GM13976 (cell line): ENCODE measurements around the gene PLEKHG3.

ENCODE experiments used
- DNase-seq: peaks from one replicate; pipeline ENCODE4 v3.0.0; 2012; ENCODE audit warnings: low spot score
- in situ Hi-C: fragments of 300-500 bp; cut with MboI; formaldehyde crosslinking; loops from one replicate; pipeline ENCODE4 v1.12.0; 2022; ENCODE audit warnings: low sequenced_read_pairs, mixed read lengths, inconsistent platforms; ENCODE audit not compliant: unreplicated experiment
- TF ChIP-seq, protein P1 (sequence below): IDR thresholded peaks from 2 replicates; pipeline ENCODE4 v1.5.1; 2012; ENCODE audit warnings: borderline replicate concordance, mild to moderate bottlenecking; ENCODE audit not compliant: insufficient read depth; ENCODE audit errors: extremely low read depth, missing control alignments, control extremely low read depth

Gene PLEKHG3

DNA sequence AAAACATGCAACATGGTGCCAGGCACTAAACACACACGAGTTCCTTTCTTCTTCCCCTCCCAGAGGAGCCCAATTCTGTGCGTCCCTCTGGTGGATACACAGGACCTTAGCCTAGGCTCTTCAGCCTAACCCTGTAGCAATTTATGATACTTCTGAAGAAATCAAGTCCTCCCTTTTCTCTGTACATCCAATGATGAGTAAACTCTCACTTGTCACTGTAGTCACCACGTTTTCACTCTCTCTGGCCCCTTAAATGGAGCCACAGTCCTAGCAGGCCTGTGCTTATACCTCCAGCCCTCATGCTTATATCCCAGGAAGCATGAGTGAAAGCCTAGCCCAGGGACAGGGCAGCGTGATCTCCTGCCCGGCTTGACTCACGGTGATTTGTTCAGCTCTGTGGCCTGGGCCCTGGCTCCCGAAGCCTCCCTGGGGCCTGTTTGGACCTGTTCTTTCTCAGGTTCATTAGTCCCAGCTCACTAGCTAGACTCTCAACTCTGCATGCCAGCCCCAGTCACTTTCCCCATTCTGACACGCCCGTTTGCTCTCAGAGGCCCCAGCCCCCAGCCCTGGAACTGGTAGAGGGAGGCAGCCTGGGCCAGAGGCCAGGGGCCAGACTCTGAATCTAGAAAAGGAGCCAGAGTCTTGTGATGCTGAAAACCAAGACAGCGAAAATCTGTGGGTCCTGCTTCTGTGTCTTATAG, 24.1 kb upstream of the PLEKHG3 start:
- DNase-seq = no peak
- TF ChIP-seq, protein P1, sequence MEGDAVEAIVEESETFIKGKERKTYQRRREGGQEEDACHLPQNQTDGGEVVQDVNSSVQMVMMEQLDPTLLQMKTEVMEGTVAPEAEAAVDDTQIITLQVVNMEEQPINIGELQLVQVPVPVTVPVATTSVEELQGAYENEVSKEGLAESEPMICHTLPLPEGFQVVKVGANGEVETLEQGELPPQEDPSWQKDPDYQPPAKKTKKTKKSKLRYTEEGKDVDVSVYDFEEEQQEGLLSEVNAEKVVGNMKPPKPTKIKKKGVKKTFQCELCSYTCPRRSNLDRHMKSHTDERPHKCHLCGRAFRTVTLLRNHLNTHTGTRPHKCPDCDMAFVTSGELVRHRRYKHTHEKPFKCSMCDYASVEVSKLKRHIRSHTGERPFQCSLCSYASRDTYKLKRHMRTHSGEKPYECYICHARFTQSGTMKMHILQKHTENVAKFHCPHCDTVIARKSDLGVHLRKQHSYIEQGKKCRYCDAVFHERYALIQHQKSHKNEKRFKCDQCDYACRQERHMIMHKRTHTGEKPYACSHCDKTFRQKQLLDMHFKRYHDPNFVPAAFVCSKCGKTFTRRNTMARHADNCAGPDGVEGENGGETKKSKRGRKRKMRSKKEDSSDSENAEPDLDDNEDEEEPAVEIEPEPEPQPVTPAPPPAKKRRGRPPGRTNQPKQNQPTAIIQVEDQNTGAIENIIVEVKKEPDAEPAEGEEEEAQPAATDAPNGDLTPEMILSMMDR = no peak
- in situ Hi-C loops = no loop called here

DNA sequence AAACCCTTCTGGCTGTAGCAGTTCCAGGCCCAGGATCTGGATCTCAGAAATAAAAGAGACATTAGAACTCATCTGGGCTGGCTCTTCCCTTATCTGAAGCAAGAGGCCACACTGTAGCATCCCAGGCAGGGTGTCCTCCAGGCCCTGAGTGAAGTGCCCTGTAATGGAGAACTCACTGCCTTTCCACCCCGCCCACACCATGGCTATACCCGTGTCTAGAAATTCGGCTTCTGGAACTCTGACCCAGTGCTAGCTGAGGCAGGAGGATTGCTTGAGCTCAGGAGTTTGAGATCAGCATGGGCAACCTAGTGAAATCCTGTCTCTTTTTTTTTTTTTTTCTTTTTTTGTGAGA, 23.5 kb upstream of the PLEKHG3 start:
- in situ Hi-C loops = no loop called here

DNA sequence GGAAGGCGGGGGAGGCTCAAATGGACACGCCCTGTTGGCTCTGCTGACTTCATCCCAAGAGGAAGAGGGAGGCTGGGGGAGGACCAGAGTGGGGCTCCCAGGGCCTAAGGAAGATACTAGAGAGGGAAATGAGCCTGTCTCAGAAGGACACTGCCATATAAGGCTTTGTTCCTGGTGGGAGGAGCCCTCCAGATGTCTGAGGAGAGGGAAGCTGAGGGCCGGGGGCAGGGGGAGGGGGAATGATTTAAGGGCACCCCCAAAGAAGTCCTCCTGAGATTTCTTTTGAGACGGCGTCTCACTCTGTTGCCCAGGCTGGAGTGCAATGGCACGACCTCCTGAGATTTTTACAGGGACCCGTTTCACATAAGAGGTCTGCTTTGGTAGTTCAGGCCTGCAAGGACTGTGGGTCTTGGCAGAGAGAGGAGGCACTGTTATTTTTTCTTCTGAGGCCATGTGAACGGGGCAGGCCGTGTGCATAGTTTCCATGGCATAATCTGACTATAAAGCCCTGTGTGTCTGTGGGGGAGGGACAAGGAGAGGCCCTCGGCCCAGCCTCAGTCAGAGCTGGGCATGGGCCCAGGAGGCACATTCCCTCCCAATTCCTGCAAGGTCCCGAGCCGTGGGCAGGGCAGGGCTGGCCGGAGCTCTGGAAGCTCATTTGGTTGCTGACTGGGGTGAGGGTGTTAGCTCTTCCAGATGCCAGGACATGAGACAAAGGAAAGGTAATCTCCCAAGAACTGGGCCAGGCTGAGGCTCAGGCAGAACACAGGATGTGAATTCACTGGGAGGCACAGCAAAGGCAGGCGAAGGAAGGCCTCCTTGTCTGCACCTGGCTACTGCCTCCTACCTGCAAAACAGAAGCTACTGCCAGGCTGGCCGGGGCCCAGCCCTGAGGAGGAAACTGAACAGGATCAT, 22.2 kb upstream of the PLEKHG3 start:
- TF ChIP-seq, protein P1 = no peak
- no peak for DNase-seq
- in situ Hi-C loops = no loop called here

More for the DNA sequence above, 23.5 kb upstream of the PLEKHG3 start:
- TF ChIP-seq, protein P1 = no peak
- no peak for DNase-seq

DNA sequence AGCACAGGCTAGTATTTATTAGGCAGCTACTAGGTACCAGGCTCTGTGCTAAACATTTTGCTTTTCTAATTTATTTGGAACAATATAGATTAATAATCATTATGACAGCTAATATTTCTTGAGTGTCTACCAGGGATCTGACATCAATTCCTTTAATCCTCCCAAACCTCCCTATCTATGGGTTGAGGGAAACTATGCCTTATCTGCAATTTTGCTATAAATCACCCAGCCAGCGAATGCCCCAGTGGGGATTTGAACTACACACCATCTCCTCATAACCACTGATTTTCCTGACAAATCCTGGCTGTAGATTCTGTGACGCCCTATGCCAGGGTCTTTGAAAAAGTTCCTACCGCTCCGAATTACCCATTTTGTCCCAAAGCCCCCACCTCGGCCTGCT, 21.4 kb upstream of the PLEKHG3 start:
- no peak for DNase-seq
- TF ChIP-seq, protein P1 = no peak
- in situ Hi-C loops = no loop called here

DNA sequence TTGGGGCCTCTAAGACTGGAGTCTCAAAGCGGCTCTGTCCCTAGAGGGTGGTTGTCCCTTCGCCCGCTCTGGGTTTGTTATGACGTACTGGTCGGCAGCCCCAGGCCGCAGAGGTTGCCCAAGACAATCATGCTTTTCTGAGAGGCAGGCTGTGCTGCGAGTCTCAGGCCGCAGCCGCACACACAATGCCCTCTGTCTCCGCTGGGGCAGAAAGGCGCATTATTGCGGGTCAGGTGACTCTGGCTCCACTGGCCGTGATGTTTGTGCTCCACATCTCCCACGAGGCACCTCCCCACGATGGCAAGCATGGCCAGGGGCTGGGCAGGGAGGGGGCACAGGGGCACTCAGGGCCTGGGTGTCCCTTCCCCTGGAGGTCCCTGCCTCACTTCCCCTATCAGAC, 21.0 kb upstream of the PLEKHG3 start:
- in situ Hi-C loops = no loop called here
- DNase-seq = no peak
- TF ChIP-seq, protein P1 = no peak

DNA sequence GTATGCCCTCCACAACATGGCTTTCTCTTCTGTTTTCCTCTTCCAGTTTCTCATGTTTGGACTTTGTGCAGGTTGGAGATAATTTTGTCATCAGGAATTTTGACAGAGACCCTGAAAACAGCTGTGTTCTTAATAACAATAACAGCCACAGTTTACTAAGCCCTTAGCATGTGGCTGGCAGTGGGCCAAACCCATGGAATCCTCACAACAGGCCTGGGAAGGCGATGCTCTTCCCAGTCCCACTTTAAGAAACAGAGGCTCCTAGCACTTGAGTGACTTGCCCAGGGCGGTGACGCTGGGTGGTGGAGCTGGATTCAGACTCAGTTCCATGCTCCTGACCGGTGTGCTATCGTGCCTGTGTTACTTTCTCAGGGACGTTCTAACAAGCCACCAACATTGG, 20.1 kb upstream of the PLEKHG3 start:
- no peak for DNase-seq
- in situ Hi-C loops = no loop called here
- TF ChIP-seq, protein P1 = no peak
